ENCODE results near the gene HINFP. TPM values are rescaled to one million over a fixed set of nuclear protein-coding genes. Genes with fewer than 3 reads are reported as not detected.

The HINFP gene
- total and polyA plus RNA-seq, 2 of the 8 experiments (the other 6 are each of a cell fraction or from before 2014, with no cell fraction given) = 35.0 to 37.3 TPM

DNA sequence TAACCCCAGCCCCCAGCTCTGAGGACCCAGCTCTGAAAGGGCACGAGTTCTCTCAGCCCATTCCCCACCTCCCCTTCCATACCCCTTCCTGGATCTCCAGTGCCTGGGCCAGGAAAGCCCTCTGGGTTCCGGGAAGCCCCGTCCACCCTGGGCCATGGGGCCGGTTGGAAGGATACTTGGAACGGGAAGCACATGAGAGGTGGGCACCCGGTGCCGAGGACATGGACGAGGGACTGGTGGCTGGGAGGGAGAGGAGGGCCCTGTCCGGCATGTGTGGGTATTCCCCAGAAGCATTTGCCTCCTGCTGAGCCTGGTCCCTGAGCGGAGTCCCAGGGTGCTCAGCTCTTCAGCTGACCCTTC, 5.2 kb upstream of the HINFP start (continued):
- TF ChIP-seq, protein P1, sequence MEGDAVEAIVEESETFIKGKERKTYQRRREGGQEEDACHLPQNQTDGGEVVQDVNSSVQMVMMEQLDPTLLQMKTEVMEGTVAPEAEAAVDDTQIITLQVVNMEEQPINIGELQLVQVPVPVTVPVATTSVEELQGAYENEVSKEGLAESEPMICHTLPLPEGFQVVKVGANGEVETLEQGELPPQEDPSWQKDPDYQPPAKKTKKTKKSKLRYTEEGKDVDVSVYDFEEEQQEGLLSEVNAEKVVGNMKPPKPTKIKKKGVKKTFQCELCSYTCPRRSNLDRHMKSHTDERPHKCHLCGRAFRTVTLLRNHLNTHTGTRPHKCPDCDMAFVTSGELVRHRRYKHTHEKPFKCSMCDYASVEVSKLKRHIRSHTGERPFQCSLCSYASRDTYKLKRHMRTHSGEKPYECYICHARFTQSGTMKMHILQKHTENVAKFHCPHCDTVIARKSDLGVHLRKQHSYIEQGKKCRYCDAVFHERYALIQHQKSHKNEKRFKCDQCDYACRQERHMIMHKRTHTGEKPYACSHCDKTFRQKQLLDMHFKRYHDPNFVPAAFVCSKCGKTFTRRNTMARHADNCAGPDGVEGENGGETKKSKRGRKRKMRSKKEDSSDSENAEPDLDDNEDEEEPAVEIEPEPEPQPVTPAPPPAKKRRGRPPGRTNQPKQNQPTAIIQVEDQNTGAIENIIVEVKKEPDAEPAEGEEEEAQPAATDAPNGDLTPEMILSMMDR (IDR thresholded peaks at IDR 0.05; ENCODE audit: control extremely low read depth in 1 of 3, insufficient read depth in 1 of 3, low read depth in 1 of 3, low read length in 3 of 3) = no peak
- TF ChIP-seq, protein P2, sequence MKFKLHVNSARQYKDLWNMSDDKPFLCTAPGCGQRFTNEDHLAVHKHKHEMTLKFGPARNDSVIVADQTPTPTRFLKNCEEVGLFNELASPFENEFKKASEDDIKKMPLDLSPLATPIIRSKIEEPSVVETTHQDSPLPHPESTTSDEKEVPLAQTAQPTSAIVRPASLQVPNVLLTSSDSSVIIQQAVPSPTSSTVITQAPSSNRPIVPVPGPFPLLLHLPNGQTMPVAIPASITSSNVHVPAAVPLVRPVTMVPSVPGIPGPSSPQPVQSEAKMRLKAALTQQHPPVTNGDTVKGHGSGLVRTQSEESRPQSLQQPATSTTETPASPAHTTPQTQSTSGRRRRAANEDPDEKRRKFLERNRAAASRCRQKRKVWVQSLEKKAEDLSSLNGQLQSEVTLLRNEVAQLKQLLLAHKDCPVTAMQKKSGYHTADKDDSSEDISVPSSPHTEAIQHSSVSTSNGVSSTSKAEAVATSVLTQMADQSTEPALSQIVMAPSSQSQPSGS (IDR thresholded peaks at IDR 0.05; ENCODE audit: low read length) = no peak
- no peak for TF ChIP-seq SP1 (IDR thresholded peaks at IDR 0.05; ENCODE audit: low read depth, low read length)

Data from H1 (cell line).